ENCODE data around the gene VWDE.

Gene VWDE

GRCh38 chr7:12320241-12320986 is 83.3 kb downstream of the VWDE start:
- ATAC-seq (ENCODE audit: low read depth) (no peak), DNase-seq (ENCODE audit: low spot score) (no peak)
- Histone ChIP-seq H3K9me3 (ENCODE audit: severe bottlenecking) (no peaks in the 10 kb centered on the region), H3K36me3 (ENCODE audit: low read depth) (no peaks in the 10 kb centered on the region), H3K27ac (ENCODE audit: poor library complexity, severe bottlenecking) (no peak overlapping the region), H3K4me3 (ENCODE audit: severe bottlenecking) (no peak overlapping the region), H3K27me3 (ENCODE audit: insufficient read depth, poor library complexity, severe bottlenecking) (no peaks in the 10 kb centered on the region), H3K4me1 (ENCODE audit: insufficient read depth, poor library complexity, severe bottlenecking) (no peaks in the 10 kb centered on the region)
- TF ChIP-seq, protein P1, sequence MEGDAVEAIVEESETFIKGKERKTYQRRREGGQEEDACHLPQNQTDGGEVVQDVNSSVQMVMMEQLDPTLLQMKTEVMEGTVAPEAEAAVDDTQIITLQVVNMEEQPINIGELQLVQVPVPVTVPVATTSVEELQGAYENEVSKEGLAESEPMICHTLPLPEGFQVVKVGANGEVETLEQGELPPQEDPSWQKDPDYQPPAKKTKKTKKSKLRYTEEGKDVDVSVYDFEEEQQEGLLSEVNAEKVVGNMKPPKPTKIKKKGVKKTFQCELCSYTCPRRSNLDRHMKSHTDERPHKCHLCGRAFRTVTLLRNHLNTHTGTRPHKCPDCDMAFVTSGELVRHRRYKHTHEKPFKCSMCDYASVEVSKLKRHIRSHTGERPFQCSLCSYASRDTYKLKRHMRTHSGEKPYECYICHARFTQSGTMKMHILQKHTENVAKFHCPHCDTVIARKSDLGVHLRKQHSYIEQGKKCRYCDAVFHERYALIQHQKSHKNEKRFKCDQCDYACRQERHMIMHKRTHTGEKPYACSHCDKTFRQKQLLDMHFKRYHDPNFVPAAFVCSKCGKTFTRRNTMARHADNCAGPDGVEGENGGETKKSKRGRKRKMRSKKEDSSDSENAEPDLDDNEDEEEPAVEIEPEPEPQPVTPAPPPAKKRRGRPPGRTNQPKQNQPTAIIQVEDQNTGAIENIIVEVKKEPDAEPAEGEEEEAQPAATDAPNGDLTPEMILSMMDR (IDR thresholded peaks at IDR 0.05; ENCODE audit: poor library complexity, severe bottlenecking), result no peak

- ATAC-seq (ENCODE audit: low read depth) (no peak), DNase-seq (ENCODE audit: low spot score) (no peak)
- Histone ChIP-seq H3K4me1 (ENCODE audit: insufficient read depth, poor library complexity, severe bottlenecking) (no peaks in the 10 kb centered on the region), H3K27ac (ENCODE audit: poor library complexity, severe bottlenecking) (no peak overlapping the region), H3K36me3 (ENCODE audit: low read depth) (no peaks in the 10 kb centered on the region), H3K9me3 (ENCODE audit: severe bottlenecking) (no peaks in the 10 kb centered on the region), H3K4me3 (ENCODE audit: severe bottlenecking) (no peak overlapping the region), H3K27me3 (ENCODE audit: insufficient read depth, poor library complexity, severe bottlenecking) (no peaks in the 10 kb centered on the region)
- TF ChIP-seq, protein P1 (IDR thresholded peaks at IDR 0.05; ENCODE audit: poor library complexity, severe bottlenecking), result no peak
These were observed 86.0 kb downstream of the VWDE start for GRCh38 chr7:12317675-12318074.

DNA sequence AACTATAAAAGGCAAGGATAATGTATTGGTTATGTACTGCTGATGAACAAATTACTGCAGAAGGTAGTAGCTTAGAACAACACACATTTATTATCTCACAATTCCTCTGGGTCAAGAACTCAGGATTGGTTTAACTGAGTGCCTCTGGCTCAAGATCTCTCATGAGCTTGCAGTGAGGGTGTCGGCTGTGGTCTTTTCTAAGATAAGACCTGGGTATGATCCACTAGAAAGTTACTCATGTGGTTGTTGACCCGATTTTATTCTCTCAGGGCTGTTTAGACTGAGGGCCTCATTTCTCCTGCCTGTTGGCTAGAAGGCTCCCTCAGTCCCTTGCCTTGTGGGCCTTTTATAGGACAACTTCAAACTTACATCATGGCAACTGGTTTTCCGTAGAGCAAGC is 86.7 kb downstream of the VWDE start:
- no peaks in the 10 kb centered on the region for H3K4me1 ChIP-seq (ENCODE audit: insufficient read depth, poor library complexity, severe bottlenecking)
- ATAC-seq (ENCODE audit: low read depth), result no peak
- no peaks in the 10 kb centered on the region for H3K9me3 ChIP-seq (ENCODE audit: severe bottlenecking)
- H3K36me3 ChIP-seq (ENCODE audit: low read depth), result no peaks in the 10 kb centered on the region
- no peak overlapping the region for H3K4me3 ChIP-seq (ENCODE audit: severe bottlenecking)
- no peaks in the 10 kb centered on the region for H3K27me3 ChIP-seq (ENCODE audit: insufficient read depth, poor library complexity, severe bottlenecking)
- TF ChIP-seq, protein P1 (IDR thresholded peaks at IDR 0.05; ENCODE audit: poor library complexity, severe bottlenecking), result no peak
- H3K27ac ChIP-seq (ENCODE audit: poor library complexity, severe bottlenecking), result no peak overlapping the region
- DNase-seq (ENCODE audit: low spot score), result no peak

- TF ChIP-seq, protein P1 (IDR thresholded peaks at IDR 0.05; ENCODE audit: poor library complexity, severe bottlenecking), result no peak
- no peak for DNase-seq (ENCODE audit: low spot score)
- H3K4me1 ChIP-seq (ENCODE audit: insufficient read depth, poor library complexity, severe bottlenecking), result no peaks in the 10 kb centered on the region
- no peaks in the 10 kb centered on the region for H3K9me3 ChIP-seq (ENCODE audit: severe bottlenecking)
- H3K36me3 ChIP-seq (ENCODE audit: low read depth), result no peaks in the 10 kb centered on the region
- no peaks in the 10 kb centered on the region for H3K27me3 ChIP-seq (ENCODE audit: insufficient read depth, poor library complexity, severe bottlenecking)
- ATAC-seq (ENCODE audit: low read depth), result no peak
- no peak overlapping the region for H3K27ac ChIP-seq (ENCODE audit: poor library complexity, severe bottlenecking)
- no peak overlapping the region for H3K4me3 ChIP-seq (ENCODE audit: severe bottlenecking)
These were observed 88.6 kb downstream of the VWDE start for GRCh38 chr7:12315049-12315448.

DNA sequence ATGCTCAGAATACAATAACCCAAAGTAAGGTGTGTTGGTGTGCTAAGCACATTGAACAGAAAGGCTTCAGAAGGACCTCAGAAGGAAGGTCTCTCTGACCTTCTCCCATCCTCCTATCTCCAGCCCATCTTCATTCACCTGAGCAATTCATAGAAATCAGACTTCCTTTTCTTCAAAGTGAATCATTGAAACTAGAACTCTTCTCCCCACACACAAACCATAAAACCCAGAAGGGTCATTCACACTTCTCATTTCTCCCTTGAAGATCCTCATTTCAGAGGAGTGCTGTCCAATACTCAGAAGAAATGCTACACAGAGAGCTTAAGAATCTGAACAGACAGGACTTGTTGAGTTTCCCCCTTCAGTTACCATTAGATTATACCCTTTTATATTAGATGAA is 89.5 kb downstream of the VWDE start:
- H3K36me3 ChIP-seq (ENCODE audit: low read depth), result no peaks in the 10 kb centered on the region
- no peak overlapping the region for H3K4me3 ChIP-seq (ENCODE audit: severe bottlenecking)
- H3K27ac ChIP-seq (ENCODE audit: poor library complexity, severe bottlenecking), result no peak overlapping the region
- H3K4me1 ChIP-seq (ENCODE audit: insufficient read depth, poor library complexity, severe bottlenecking), result no peaks in the 10 kb centered on the region
- TF ChIP-seq, protein P1 (IDR thresholded peaks at IDR 0.05; ENCODE audit: poor library complexity, severe bottlenecking), result no peak
- H3K27me3 ChIP-seq (ENCODE audit: insufficient read depth, poor library complexity, severe bottlenecking), result no peaks in the 10 kb centered on the region
- no peaks in the 10 kb centered on the region for H3K9me3 ChIP-seq (ENCODE audit: severe bottlenecking)
- ATAC-seq (ENCODE audit: low read depth) (no peak), DNase-seq (ENCODE audit: low spot score) (no peak)

All from RWPE2 (cell line).